Measurements from ENCODE around the gene PLCH1.
A peak's percentile ranks its signal among the peaks of the same experiment; 100 is the strongest.

The PLCH1 gene

DNA sequence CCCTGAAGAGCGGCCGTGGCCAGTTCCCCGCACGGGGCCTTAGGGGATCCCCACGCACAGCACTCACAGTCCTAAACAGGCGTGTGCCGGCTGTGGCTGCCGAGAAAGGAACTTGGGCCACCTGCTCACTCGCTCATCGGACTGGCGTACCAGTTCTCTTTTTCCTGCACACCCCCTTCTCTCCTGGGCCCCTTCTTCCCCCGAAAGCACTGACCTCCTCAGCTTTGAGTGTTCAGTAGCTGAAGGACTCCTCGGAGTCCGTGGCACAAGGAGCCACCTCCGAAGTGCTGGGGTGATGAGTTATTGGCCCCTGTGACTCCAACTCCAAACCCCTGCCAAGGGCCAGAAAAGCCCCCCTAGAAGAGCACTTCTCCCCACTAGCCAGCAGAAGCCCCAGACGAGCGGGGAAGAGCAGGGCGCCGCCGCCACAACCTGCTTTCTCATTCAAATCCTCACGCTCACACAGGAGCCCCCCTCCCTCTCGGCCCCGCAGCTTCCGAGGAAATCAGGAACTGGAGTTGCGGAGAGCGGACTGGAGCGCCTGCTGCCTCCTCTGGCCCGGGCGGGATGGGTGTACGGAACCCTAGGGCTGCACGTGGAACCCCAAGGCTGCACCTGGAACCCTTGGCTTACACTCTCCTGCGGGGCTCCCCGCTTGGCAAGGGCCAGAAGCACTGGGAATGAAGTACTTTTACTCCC, at the start of gene PLCH1:
Gene PLCH1 (minus strand): TSS at position 446 of the 699 bp plus-strand sequence. CDS start 40,847 bp downstream, outside the sequence.
- DNase-seq, result peak; percentile 24

DNA sequence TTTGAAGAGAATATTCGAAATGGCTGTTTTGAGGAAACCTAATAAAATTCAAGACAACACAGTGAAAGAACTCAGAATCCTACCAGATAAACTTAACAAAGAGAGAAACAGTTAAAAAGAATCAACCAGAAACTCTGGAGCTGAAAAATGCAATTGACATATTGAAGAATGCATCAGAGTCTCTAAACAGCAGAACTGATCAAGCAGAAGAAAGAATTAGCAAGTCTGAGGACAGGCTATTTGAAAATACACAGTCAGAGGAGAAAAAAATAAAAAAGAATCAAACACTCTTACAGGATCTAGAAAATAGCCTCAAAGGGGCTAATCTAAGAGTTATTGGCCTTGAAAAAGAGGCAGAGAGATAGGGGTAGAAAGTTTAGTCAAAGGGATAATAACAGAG, 47.7 kb upstream of the PLCH1 start:
- DNase-seq, result no peak

DNA sequence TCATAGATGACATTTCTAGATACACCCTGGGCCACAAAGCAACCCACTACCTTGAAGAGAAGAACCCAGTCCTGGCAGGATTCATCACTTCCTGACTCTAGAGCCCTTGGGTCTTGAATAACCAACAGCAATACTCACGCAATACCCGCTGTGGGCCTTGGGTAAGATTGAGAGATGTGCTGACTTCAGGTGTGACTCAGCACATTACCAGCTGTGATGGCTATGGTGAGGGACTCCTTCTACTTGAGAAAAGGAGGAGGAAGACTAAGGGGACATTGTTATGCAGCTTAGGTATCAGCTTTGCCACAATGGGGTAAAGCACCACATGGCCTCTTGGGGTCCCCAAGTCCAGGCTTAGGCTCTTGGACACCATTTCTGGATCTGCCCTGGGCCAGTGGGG, 46.3 kb upstream of the PLCH1 start:
- no peak for DNase-seq

DNA sequence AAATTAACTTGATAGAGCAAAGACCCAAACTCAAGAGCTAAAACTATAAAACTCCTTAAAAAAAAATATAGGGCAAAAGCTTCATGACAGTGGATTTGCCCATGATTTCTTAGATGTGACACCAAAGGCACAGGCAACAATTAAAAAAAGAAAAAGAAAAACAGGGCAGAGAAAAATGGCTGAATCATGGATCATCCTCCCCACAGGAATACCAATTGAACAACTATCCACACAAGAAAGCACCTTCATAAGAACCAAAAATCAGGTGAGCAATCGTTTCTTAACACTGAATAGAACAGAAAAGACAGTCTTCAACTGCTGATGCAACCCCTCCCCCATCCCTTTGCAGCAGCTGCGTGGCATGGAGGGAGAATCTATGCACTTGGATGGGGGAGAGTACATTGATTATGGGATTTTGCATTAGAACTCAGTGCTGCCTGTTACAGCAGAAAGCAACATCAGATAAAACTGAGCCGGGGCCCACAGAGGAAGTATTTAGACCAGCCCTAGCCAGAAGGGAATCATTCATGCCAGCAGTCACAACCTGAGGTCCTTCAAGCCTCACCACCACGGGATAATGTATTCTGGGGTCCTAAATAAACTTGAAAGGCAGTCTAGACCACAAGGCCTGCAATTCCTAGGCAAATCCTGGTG, 45.5 kb upstream of the PLCH1 start:
- DNase-seq, result no peak

GRCh38 chr3:155785662-155786295, 40.9 kb upstream of the PLCH1 start:
- no peak for DNase-seq

- no peak for DNase-seq
Observed at GRCh38 chr3:155782390-155782953, 37.6 kb upstream of the PLCH1 start.

DNA sequence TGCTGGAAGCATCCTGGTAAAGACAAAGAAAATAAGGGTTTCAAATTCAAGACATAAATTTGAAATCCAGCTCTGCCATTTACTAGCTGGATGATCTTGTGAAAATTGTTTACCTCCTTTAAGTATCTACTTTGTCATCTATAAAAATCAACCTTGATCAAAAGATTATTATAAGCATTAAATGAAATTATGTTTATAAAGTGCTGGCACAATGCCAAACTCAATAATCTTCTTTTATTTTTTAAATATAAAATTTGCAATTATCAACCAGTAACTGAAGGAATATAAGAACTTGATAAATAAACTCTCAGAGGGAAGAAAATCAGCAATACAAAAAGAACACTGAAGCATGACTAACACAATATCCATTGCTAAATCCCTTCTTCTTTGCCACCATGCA, 35.4 kb upstream of the PLCH1 start:
- no peak for DNase-seq

DNA sequence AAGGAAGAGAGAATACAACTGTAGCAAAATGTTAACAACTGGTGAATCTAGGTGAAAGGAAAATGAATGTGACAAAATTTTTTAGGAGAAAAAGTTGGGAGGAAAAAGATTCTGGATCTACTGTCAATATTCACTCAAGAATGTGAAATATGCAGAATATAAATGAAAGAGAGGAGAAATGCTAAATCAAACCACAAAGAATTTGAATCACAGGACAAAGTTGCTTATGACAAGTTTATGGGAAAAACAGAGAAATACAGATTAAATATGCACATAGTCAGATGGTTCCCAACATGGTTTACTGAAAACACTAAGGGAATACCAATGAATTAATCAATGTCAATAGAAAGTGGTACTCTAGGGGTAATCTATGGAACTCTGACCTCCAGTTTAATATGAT, 33.6 kb upstream of the PLCH1 start:
- no peak for DNase-seq

- no peak for DNase-seq
Observed at GRCh38 chr3:155772801-155773200, 27.9 kb upstream of the PLCH1 start.

- DNase-seq, result no peak
Observed at GRCh38 chr3:155771126-155771525, 26.3 kb upstream of the PLCH1 start.

- no peak for DNase-seq
Observed at GRCh38 chr3:155766206-155766605, 21.3 kb upstream of the PLCH1 start.

- DNase-seq, result no peak
Observed at GRCh38 chr3:155763870-155764463, 19.1 kb upstream of the PLCH1 start.

- DNase-seq, result no peak
Observed at GRCh38 chr3:155760653-155761052, 15.8 kb upstream of the PLCH1 start.

GRCh38 chr3:155757577-155757976, 12.7 kb upstream of the PLCH1 start:
- no peak for DNase-seq

DNA sequence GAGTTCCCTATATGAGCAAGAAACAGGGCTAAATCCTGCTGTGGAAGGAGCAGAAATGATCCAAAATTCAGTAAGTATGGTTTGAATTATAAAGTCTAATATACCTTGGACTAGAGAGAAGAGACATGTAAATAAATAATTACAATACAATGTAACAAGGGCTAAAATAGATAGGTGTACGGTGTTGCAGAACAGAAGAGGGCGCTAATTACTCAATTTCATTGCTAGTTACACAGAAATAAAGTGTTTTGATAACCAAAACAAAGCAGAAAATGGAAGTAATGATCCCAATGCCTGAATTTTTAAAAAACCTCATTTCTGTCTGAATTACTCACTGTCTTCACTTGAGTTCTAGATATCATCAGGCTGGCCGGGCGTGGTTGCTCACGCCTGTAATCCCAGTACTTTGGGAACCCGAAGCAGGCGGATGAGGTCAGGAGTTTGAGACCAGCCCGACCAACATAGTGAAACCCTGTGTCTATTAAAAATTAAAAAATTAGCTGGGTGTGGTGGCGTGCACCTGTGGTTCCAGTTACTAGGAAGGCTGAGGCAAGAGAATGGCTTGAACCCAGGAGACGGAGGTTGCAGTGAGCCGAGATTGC, 8.3 kb upstream of the PLCH1 start:
- DNase-seq, result no peak

GRCh38 chr3:155748611-155749365, 3.9 kb upstream of the PLCH1 start:
- no peak for DNase-seq

- no peak for DNase-seq
Observed at GRCh38 chr3:155747946-155748290, 3.0 kb upstream of the PLCH1 start.

DNA sequence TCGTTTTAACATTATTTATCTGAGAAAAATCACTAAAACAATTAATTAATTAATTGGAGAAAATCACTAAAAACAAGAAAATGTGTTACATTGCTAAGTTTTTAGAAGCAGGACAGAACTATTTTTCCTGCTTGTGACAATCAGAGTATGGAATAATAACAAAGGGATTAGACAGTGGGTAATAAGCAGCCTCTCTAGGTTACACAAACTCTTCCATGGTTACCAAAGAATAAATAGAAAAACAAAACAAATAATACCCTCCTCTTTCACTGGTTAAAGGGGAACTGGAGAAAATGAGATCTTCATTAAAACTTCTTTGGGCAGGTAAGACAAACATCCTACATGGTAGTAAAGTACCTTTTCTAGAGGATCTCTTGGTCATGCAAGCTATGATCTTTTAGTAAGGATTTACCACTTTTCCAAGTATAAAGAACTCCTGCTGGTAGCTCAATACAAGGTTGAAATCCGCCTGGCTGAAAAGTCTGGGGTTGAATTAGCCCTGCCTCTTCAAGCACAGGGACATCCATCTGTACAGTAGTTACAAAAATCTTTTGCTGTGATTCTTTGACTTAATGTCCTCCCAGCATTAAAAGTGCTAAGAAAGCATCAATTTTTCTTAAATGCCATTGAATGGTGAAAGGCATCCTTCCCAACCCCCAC, 2.5 kb upstream of the PLCH1 start:
- DNase-seq, result no peak

DNA sequence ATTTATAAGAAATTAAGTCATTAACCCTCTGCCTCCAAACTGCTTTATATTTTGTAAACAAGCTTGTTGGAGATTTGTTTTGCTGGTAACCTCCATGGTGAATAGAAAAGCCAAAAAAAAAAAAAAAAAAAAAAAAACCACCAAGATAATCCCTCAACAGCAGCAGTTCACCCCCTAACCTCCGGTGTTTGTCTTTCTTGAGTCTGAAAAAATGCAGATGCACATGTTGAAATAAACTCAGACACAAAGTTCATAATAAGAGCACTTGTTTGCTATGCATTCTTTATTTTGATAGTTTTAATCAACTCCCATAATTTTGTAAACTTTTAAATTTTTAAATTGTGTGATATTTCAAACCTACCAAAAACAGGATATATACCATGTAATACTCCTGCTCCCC, 1.8 kb upstream of the PLCH1 start:
- DNase-seq, result no peak

GRCh38 chr3:155745795-155746550, 1.1 kb upstream of the PLCH1 start:
- DNase-seq, result no peak

GRCh38 chr3:155744010-155744625, 753 bp downstream of the PLCH1 start:
- DNase-seq, result peak; percentile 8
